ENCODE data around the gene PGLYRP2.

The PGLYRP2 gene

DNA sequence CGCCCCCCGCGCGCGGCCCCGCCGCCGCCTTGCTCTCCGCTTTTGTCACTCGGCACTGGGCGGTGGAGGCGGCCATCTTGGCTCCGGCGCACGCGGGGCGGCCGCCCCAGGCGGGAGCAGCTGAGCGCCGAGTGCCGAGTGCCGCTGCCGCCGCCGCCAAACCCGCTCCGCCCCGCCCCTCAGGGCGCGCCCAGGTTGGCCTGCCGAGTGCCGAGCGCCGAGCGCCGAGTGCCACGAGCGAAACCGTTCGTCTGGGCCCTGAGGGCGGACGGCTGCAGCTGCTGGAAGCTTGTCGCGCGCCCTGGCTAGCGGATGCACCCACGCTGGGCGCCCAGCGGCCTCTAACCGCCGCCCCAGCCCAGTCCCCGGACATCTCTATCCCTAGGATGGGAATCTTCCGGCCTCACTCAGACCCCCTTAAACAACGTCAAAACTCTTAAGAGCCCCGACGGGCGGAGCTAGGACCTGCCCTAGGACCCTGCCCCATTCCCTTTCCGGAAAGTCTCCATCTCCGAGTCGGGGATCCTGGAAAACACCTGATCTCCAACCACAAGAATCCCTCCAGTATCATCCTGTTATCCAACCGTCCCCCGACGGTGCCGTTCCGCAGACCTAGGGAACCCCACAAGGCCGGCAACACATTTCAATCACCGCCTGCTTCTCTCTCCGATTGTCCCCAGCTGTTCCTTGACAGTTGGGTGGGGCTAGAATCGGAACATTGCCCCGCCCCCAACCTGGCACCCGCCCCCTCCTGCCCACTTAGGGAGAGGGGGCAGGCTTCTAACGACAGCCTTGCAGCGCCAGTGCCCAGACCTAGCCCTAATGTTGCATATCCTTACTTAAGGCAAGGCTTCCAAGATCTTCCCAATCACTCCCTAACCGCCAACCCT lies 46.4 kb downstream of the PGLYRP2 start:
- TF ChIP-seq, protein P1, sequence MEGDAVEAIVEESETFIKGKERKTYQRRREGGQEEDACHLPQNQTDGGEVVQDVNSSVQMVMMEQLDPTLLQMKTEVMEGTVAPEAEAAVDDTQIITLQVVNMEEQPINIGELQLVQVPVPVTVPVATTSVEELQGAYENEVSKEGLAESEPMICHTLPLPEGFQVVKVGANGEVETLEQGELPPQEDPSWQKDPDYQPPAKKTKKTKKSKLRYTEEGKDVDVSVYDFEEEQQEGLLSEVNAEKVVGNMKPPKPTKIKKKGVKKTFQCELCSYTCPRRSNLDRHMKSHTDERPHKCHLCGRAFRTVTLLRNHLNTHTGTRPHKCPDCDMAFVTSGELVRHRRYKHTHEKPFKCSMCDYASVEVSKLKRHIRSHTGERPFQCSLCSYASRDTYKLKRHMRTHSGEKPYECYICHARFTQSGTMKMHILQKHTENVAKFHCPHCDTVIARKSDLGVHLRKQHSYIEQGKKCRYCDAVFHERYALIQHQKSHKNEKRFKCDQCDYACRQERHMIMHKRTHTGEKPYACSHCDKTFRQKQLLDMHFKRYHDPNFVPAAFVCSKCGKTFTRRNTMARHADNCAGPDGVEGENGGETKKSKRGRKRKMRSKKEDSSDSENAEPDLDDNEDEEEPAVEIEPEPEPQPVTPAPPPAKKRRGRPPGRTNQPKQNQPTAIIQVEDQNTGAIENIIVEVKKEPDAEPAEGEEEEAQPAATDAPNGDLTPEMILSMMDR (IDR thresholded peaks at IDR 0.05; ENCODE audit: insufficient read depth, low read depth, low read length, missing control alignments) = no peak
- peak overlapping the region; percentile 74 for H3K4me3 ChIP-seq (ENCODE audit: low read length)
- DNase-seq (ENCODE audit: low read depth) = peak; percentile 94

DNA sequence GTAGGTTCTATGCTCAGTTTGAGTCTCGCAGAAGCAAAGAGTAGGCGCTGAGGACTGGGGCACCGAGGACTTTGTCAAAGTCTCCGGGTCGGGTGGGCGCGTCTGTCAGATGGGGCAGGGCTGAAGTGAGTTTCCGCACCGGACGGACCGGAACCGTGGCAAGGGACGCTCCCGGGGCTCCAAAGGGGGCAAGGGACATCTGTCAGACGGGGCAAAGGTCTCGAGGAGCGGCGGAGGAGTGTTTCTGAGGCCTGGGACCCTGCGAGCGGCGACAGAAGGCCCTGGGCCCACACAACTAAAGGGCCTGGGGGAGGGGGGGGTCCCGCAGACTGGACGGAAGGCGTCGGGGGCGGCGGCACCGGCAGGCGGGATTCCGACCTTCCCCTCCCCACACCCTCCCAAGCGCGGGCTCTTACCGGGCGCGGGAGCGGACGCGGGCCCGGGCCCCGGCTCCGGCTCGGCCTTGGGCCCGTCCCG lies 47.2 kb downstream of the PGLYRP2 start:
- TF ChIP-seq, protein P1 (IDR thresholded peaks at IDR 0.05; ENCODE audit: insufficient read depth, low read depth, low read length, missing control alignments) = no peak
- peak overlapping the region; percentile 85 for H3K4me3 ChIP-seq (ENCODE audit: low read length)
- no peak for DNase-seq (ENCODE audit: low read depth)

DNA sequence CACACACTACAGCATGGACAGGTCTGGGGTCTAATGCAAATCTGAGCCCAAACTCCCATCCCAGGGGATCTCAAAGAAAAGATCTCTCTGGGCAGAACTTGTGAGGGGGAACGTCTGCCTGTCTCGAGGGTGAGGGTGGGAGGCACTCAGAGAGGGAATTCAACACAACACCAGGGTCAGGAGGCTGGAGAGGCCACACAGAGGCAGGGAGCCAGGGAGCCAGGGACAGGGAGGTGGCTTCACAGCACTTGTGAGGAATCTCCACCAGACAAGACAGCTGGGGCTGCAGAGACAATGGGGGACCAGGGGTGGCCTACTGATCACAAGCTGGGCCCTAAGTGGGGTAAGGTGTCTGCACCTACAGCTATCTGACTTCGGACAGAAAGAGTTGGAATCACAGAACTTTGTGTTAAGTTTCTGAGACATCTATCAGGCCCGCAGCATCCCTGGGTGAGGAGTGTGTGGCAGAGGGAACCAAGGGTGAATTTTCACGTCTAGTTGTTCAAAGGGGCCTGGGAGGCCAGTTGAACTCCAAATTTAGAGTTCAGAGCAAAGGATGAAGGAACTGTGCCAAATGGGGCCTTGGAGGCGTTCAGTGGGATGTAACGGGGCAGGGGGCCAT lies 47.8 kb downstream of the PGLYRP2 start:
- peak overlapping the region; percentile 85 for H3K4me3 ChIP-seq (ENCODE audit: low read length)
- DNase-seq (ENCODE audit: low read depth) = no peak
- TF ChIP-seq, protein P1 (IDR thresholded peaks at IDR 0.05; ENCODE audit: insufficient read depth, low read depth, low read length, missing control alignments) = no peak

DNA sequence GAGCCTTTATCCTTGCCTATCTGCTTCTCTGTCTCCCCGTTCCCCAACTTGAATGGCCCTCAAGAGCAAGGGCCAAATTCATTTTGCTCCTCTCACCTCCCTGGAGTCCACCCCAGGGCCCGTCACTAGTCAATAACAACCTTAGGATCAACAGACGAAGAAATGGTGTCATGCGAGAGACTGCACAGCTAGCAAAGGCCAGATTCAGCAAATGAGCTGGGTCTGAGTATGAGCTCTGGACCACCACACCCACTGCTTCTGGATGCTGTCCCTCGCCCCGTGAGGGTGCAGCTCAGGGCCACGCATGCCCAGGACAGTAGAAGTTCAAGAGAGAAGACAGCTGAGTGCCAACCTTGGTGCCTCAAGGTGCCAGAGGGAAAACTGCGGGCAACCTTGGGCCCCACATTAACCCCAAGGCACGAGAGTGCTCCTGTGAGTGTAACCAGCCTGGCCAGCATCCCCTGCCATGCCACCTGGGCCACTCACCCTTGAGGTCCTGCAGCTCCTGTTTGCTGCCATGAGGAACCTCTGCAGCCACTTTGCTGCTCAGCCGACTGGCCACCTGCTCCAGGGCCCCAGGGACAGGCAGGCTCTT lies 48.7 kb downstream of the PGLYRP2 start:
- TF ChIP-seq, protein P1 (IDR thresholded peaks at IDR 0.05; ENCODE audit: insufficient read depth, low read depth, low read length, missing control alignments) = no peak
- no peak overlapping the region for H3K4me3 ChIP-seq (ENCODE audit: low read length)
- no peak for DNase-seq (ENCODE audit: low read depth)

DNA sequence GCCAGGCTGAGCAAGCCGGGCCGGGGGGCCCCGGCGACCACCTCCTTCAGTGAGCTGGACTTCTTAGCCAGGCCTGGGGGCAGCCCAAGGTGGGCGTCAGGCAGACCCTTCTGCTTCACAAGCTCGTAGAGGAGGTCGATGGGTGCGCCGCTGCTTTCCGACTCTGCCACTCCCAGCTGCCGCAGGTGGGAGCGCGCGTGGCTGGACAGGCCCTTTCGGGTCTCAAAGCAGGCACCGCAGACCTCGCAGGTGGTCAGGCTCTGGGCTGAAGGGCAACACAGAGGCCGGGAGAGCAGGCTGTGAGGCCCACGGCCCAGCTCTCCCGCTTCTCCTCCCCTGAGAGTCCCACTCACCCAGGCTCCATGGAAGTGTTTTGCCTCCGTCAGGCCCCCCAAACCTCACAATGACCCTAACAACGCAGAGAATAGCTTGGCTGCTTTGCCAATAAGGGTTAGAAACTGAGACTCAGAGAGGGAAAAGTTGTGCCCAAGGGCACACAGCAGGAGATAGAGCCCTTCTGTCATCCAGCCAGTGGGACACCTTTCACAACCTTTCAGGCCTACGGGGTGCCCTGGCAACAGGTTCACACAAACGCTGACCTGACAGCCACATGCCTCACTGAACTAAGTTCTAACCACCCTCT lies 49.4 kb downstream of the PGLYRP2 start:
- no peak for DNase-seq (ENCODE audit: low read depth)
- TF ChIP-seq, protein P1 (IDR thresholded peaks at IDR 0.05; ENCODE audit: insufficient read depth, low read depth, low read length, missing control alignments) = no peak
- H3K4me3 ChIP-seq (ENCODE audit: low read length) = no peak overlapping the region

DNA sequence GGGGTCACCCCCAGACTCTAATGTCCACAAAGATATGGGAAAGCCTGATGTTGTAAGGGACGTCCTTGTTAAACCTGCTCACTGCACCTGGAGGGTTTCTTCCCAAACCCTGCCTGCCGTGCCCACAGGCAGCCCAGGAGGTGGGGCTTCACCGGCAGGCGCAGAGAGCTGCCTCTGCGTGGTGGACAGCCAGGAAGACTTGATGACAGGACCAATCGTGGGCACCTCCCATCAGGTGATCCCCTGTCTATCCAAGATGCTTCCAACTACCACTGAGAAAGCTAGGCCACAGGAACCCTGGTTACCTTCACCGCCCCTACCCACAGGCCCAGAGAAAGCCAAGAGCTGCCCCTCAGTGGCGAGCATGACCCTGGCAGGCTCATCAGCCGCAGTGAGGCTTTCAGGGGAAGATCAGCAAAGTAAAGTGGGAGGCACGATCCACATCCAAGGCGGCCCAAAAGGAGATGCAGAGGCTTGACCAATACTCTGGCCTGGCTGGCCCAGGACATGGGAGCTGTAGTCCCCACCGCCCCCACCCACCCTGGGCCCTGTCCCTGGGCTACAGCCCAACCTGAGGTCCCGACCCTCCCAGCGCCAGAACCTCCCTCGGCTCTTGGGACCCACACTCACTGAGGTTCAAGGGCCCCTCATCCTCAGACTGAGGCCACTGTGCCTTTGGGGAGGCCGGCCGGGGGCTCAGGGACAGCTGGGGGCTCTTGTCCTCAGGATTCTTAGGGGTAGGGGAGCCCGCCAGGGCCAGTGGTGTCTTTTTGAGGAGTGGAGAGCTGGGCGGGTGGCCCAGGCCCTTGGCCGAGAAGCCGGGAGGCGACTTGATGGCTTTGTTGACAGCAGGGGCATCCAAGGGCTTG lies 50.1 kb downstream of the PGLYRP2 start:
- TF ChIP-seq, protein P1 (IDR thresholded peaks at IDR 0.05; ENCODE audit: insufficient read depth, low read depth, low read length, missing control alignments) = no peak
- H3K4me3 ChIP-seq (ENCODE audit: low read length) = no peak overlapping the region
- no peak for DNase-seq (ENCODE audit: low read depth)

All from epithelial cell of esophagus (primary cell).